ENCODE data around the gene PRMT1.

The PRMT1 gene

GRCh38 chr19:49730166-49730565 is 53.1 kb downstream of the PRMT1 start:
- no peak for DNase-seq

Data from NCI-H2227 treated with DMSO at 0.1 percent for 48 hours (cell line).